SK-N-SH (cell line): ENCODE measurements around the gene SUCLA2. TPM values are rescaled to one million over a fixed set of nuclear protein-coding genes. Genes with fewer than 3 reads are reported as not detected.

Experiments used
- CTCF ChIA-PET: fragments of 300-600, 350-600 bp; formaldehyde crosslinking; extraction: SDS; loops from one replicate; lab custom pipeline; 2021; lab: Yijun Ruan, JAX
- POLR2A ChIA-PET: fragments of 350-600 bp; sonication (Branson Sonifier 250); formaldehyde crosslinking; extraction: SDS; loops from one replicate; lab custom pipeline; 2020; ENCODE audit warnings: antibody characterized with exemption, inconsistent platforms; lab: Yijun Ruan, JAX
- DNase-seq: peaks from one replicate; pipeline ENCODE4 v3.0.0; 2012
- H2AFZ ChIP-seq: fragments of 200-600 bp; sonication (generic); 2 replicates; pipeline ENCODE4 v1.8.1; 2016; ENCODE audit warnings: antibody characterized with exemption, mild to moderate bottlenecking, low read depth
- H3F3A ChIP-seq: fragments of 200-600 bp; sonication (generic); replicated peaks from 2 replicates; pipeline ENCODE3; 2016; ENCODE audit warnings: antibody characterized with exemption, mild to moderate bottlenecking; ENCODE audit not compliant: insufficient read depth
- H3K27ac ChIP-seq, 2 experiments: fragments of 200-500 bp in 1 of 2; fragments of 200-600 bp in 1 of 2; sonication (Bioruptor generic) in 1 of 2; sonication (generic), shearing (Covaris generic) in 1 of 2; 2 replicates each; pipeline versions ENCODE4 v1.5.1 to v1.6.1; 2014 to 2016; ENCODE audit warnings: low read depth in 2 of 2, inconsistent platforms in 1 of 2, low read length in 1 of 2, mild to moderate bottlenecking in 1 of 2, mixed read lengths in 1 of 2
- H3K27me3 ChIP-seq: fragments of 200-600 bp; sonication (generic), shearing (Covaris generic); 2 replicates; pipeline ENCODE4 v1.6.1; 2016; ENCODE audit warnings: mixed run types; ENCODE audit not compliant: insufficient read depth
- H3K36me3 ChIP-seq, 2 experiments: fragments of 200-500 bp in 1 of 2; fragments of 200-600 bp in 1 of 2; sonication (Bioruptor generic) in 1 of 2; sonication (generic) in 1 of 2; replicated peaks in 1 of 2; 2 replicates each; pipeline versions ENCODE3 to v1.5.1; 2014 to 2016; ENCODE audit warnings: low read length in 1 of 2, mild to moderate bottlenecking in 1 of 2; ENCODE audit not compliant: insufficient read depth in 2 of 2, control insufficient read depth in 1 of 2
- H3K4me1 ChIP-seq, 2 experiments: fragments of 200-500 bp in 1 of 2; fragments of 200-600 bp in 1 of 2; sonication (Bioruptor generic) in 1 of 2; sonication (generic), shearing (Covaris generic) in 1 of 2; 2 replicates each; pipeline versions ENCODE4 v1.5.1 to v1.6.1; 2014 to 2016; ENCODE audit warnings: low read depth in 1 of 2, low read length in 1 of 2, mixed run types in 1 of 2; ENCODE audit not compliant: insufficient read depth in 2 of 2, control insufficient read depth in 1 of 2
- H3K4me2 ChIP-seq: fragments of 200-600 bp; sonication (generic), shearing (Covaris generic); 2 replicates; pipeline ENCODE4 v1.6.1; 2017; ENCODE audit warnings: mixed run types
- H3K4me3 ChIP-seq, 2 experiments: fragments of 200-500 bp in 1 of 2; fragments of 200-600 bp in 1 of 2; sonication (Bioruptor generic) in 1 of 2; sonication (generic), shearing (Covaris generic) in 1 of 2; 2 replicates each; pipeline versions ENCODE4 v1.5.1 to v1.8.1; 2014 to 2016; ENCODE audit warnings: low read depth in 2 of 2, inconsistent platforms in 1 of 2, low read length in 1 of 2, mild to moderate bottlenecking in 1 of 2, mixed read lengths in 1 of 2, moderate library complexity in 1 of 2
- H3K79me2 ChIP-seq: fragments of 200-600 bp; sonication (generic); 2 replicates; pipeline ENCODE4 v1.8.1; 2017; ENCODE audit warnings: mild to moderate bottlenecking; ENCODE audit not compliant: insufficient read depth
- H3K9ac ChIP-seq: fragments of 200-600 bp; sonication (generic); 2 replicates; pipeline ENCODE4 v1.6.1; 2017; ENCODE audit warnings: mixed run types
- H3K9me2 ChIP-seq: fragments of 200-600 bp; sonication (generic); 2 replicates; pipeline ENCODE4 v1.6.1; 2017; ENCODE audit warnings: mixed run types
- H3K9me3 ChIP-seq: fragments of 200-600 bp; sonication (generic); 2 replicates; pipeline ENCODE4 v1.6.1; 2017; ENCODE audit warnings: mixed run types, mild to moderate bottlenecking, moderate library complexity
- H4K20me1 ChIP-seq: fragments of 200-600 bp; sonication (generic); 2 replicates; pipeline ENCODE4 v1.6.1; 2017; ENCODE audit warnings: mild to moderate bottlenecking, mixed run types; ENCODE audit not compliant: insufficient read depth
- EP300 ChIP-seq, 2 experiments: IDR thresholded peaks; 2 replicates each; pipeline versions ENCODE4 v1.4.0 to v1.6.1; 2012; ENCODE audit warnings: borderline replicate concordance in 1 of 2, low read depth in 1 of 2, low read length in 1 of 2
- EZH2phosphoT487 ChIP-seq: fragments of 200-600 bp; sonication (generic); IDR thresholded peaks from 2 replicates; pipeline ENCODE4 v1.6.1; 2017; ENCODE audit warnings: low read depth, mixed run types, mild to moderate bottlenecking, antibody characterized with exemption, moderate library complexity, borderline replicate concordance
- MEF2A ChIP-seq: IDR thresholded peaks from 2 replicates; pipeline ENCODE4 v1.4.0; 2012; ENCODE audit warnings: low read depth, borderline replicate concordance
- MXI1 ChIP-seq: IDR thresholded peaks from 2 replicates; pipeline ENCODE4 v1.6.1; 2012; ENCODE audit warnings: mild to moderate bottlenecking, low read depth, low read length, improper control_type of control experiment
- NFIC ChIP-seq: IDR thresholded peaks from 2 replicates; pipeline ENCODE4 v1.4.0; 2012; ENCODE audit warnings: borderline replicate concordance
- POLR2AphosphoS5 ChIP-seq: IDR thresholded peaks from 2 replicates; pipeline ENCODE4 v1.6.1; 2012; ENCODE audit warnings: low read depth, low read length
- RAD21 ChIP-seq: IDR thresholded peaks from 2 replicates; pipeline ENCODE4 v1.6.1; 2012; ENCODE audit warnings: mild to moderate bottlenecking, low read length
- RCOR1 ChIP-seq: fragments of 150-350 bp; IDR thresholded peaks from 2 replicates; pipeline ENCODE4 v1.6.1; 2017; ENCODE audit warnings: antibody characterized with exemption, low read length
- SIN3A ChIP-seq: IDR thresholded peaks from 2 replicates; pipeline ENCODE4 v1.6.1; 2012; ENCODE audit warnings: low read depth, mild to moderate bottlenecking, low read length, moderate library complexity, borderline replicate concordance
- SMC3 ChIP-seq: IDR thresholded peaks from 2 replicates; pipeline ENCODE4 v1.6.1; 2012; ENCODE audit warnings: low read depth, low read length, improper control_type of control experiment
- TAF1 ChIP-seq: IDR thresholded peaks from 2 replicates; pipeline ENCODE4 v1.6.1; 2012; ENCODE audit warnings: low read depth, mild to moderate bottlenecking, low read length, moderate library complexity, borderline replicate concordance
- WGBS: methylation state at CpG from one replicate; pipeline ENCODE4 v1.1.6; 2017; ENCODE audit warnings: low lambda C conversion rate; 5-methylcytosine and 5-hydroxymethylcytosine counted together
- polyA plus RNA-seq, 3 experiments: library from polyadenylated mRNA; depleted of rRNA; stranded (reverse); fragments of >200 nt; gene quantifications; 2 replicates each; pipeline ENCODE4 v1.2.3, GENCODE V29; 2012
- TF ChIP-seq, protein P1 (sequence below): fragments of 200-600 bp; sonication (generic); IDR thresholded peaks from 2 replicates; pipeline ENCODE4 v1.6.1; 2017; ENCODE audit warnings: antibody characterized with exemption, mild to moderate bottlenecking, moderate library complexity
- TF ChIP-seq, protein P2 (sequence below): IDR thresholded peaks from 2 replicates; pipeline ENCODE4; 2012
- TF ChIP-seq, protein P3 (sequence below): IDR thresholded peaks from 2 replicates; pipeline ENCODE4 v1.6.1; 2012; ENCODE audit warnings: mild to moderate bottlenecking, low read depth, low read length, moderate library complexity
- TF ChIP-seq, protein P4 (sequence below): IDR thresholded peaks from 2 replicates; pipeline ENCODE4 v1.4.0; 2012; ENCODE audit warnings: low read depth, borderline replicate concordance

Gene SUCLA2
- polyA plus RNA-seq, 1 of the 3 experiments (the other 2 are of a cell fraction): 24.8 TPM

DNA sequence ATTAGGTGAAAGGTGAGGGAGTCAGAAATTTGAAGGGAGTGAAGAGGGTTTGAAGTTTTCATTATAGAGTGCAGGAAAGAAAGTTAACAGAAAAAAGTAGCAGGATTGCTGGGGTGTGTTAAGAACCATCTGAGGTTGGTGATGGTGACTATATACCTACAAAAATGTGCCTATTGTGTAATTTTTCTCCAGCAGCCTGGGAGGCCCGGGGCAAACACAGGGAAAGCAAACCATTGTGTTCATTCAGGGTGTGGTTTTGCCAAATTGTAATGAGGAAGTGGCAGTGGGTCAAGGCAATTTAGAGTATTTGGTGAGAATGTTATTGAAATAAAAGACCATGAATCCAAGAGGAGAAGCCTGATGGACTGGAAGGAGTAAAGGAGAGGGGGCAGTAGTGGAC, 8.2 kb upstream of the SUCLA2 start:
- H3K9me2 ChIP-seq: no peaks in the 10 kb centered on the region
- ChIA-PET POLR2A (no interaction called here), CTCF (no interaction called here)
- H3K4me1 ChIP-seq: no peaks in the 10 kb centered on the region
- DNase-seq: no peak
- no peaks in the 10 kb centered on the region for H3K79me2 ChIP-seq
- H3K27ac ChIP-seq: no peak overlapping the region
- no peaks in the 10 kb centered on the region for H3F3A ChIP-seq
- no peak overlapping the region for H3K9ac ChIP-seq
- H4K20me1 ChIP-seq: no peaks in the 10 kb centered on the region
- H2AFZ ChIP-seq: no peak overlapping the region
- 48% methylated on average over 1 of the region's 1 CpG for WGBS
- H3K9me3 ChIP-seq: no peaks in the 10 kb centered on the region
- no peak overlapping the region for H3K4me3 ChIP-seq
- no peak for TF ChIP-seq MEF2A
- TF ChIP-seq RCOR1: no peak
- TF ChIP-seq NFIC: no peak
- TF ChIP-seq EP300 (IDR thresholded peaks at IDR 0.05; ENCODE audit: borderline replicate concordance in 1 of 2, low read depth in 1 of 2, low read length in 1 of 2): no peak
- TF ChIP-seq, protein P1, sequence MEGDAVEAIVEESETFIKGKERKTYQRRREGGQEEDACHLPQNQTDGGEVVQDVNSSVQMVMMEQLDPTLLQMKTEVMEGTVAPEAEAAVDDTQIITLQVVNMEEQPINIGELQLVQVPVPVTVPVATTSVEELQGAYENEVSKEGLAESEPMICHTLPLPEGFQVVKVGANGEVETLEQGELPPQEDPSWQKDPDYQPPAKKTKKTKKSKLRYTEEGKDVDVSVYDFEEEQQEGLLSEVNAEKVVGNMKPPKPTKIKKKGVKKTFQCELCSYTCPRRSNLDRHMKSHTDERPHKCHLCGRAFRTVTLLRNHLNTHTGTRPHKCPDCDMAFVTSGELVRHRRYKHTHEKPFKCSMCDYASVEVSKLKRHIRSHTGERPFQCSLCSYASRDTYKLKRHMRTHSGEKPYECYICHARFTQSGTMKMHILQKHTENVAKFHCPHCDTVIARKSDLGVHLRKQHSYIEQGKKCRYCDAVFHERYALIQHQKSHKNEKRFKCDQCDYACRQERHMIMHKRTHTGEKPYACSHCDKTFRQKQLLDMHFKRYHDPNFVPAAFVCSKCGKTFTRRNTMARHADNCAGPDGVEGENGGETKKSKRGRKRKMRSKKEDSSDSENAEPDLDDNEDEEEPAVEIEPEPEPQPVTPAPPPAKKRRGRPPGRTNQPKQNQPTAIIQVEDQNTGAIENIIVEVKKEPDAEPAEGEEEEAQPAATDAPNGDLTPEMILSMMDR: no peak
- TF ChIP-seq, protein P2, sequence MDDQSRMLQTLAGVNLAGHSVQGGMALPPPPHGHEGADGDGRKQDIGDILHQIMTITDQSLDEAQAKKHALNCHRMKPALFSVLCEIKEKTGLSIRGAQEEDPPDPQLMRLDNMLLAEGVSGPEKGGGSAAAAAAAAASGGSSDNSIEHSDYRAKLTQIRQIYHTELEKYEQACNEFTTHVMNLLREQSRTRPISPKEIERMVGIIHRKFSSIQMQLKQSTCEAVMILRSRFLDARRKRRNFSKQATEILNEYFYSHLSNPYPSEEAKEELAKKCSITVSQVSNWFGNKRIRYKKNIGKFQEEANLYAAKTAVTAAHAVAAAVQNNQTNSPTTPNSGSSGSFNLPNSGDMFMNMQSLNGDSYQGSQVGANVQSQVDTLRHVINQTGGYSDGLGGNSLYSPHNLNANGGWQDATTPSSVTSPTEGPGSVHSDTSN: no peak
- TF ChIP-seq, protein P3, sequence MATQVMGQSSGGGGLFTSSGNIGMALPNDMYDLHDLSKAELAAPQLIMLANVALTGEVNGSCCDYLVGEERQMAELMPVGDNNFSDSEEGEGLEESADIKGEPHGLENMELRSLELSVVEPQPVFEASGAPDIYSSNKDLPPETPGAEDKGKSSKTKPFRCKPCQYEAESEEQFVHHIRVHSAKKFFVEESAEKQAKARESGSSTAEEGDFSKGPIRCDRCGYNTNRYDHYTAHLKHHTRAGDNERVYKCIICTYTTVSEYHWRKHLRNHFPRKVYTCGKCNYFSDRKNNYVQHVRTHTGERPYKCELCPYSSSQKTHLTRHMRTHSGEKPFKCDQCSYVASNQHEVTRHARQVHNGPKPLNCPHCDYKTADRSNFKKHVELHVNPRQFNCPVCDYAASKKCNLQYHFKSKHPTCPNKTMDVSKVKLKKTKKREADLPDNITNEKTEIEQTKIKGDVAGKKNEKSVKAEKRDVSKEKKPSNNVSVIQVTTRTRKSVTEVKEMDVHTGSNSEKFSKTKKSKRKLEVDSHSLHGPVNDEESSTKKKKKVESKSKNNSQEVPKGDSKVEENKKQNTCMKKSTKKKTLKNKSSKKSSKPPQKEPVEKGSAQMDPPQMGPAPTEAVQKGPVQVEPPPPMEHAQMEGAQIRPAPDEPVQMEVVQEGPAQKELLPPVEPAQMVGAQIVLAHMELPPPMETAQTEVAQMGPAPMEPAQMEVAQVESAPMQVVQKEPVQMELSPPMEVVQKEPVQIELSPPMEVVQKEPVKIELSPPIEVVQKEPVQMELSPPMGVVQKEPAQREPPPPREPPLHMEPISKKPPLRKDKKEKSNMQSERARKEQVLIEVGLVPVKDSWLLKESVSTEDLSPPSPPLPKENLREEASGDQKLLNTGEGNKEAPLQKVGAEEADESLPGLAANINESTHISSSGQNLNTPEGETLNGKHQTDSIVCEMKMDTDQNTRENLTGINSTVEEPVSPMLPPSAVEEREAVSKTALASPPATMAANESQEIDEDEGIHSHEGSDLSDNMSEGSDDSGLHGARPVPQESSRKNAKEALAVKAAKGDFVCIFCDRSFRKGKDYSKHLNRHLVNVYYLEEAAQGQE: no peak
- TF ChIP-seq MXI1: no peak
- TF ChIP-seq RAD21: no peak
- TF ChIP-seq POLR2AphosphoS5: no peak
- TF ChIP-seq SMC3: no peak
- no peak for TF ChIP-seq SIN3A
- TF ChIP-seq TAF1: no peak
- TF ChIP-seq, protein P4, sequence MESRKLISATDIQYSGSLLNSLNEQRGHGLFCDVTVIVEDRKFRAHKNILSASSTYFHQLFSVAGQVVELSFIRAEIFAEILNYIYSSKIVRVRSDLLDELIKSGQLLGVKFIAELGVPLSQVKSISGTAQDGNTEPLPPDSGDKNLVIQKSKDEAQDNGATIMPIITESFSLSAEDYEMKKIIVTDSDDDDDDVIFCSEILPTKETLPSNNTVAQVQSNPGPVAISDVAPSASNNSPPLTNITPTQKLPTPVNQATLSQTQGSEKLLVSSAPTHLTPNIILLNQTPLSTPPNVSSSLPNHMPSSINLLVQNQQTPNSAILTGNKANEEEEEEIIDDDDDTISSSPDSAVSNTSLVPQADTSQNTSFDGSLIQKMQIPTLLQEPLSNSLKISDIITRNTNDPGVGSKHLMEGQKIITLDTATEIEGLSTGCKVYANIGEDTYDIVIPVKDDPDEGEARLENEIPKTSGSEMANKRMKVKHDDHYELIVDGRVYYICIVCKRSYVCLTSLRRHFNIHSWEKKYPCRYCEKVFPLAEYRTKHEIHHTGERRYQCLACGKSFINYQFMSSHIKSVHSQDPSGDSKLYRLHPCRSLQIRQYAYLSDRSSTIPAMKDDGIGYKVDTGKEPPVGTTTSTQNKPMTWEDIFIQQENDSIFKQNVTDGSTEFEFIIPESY: no peak
- TF ChIP-seq EZH2phosphoT487: no peak
- no peaks in the 10 kb centered on the region for H3K36me3 ChIP-seq
- no peak overlapping the region for H3K4me2 ChIP-seq
- H3K27me3 ChIP-seq: no peaks in the 10 kb centered on the region
